ENCODE results near the gene IL6R.

- TF ChIP-seq POLR2A (IDR thresholded peaks at IDR 0.05), result no peak
- no peak for TF ChIP-seq CTCF (IDR thresholded peaks at IDR 0.05)
Observed at GRCh38 chr1:154414606-154415005, 9.5 kb downstream of the IL6R start.
